PFSK-1 (cell line): Measurements from ENCODE around the gene RASAL2.

Experiments used
- POLR2AphosphoS5 ChIP-seq: IDR thresholded peaks from 2 replicates; pipeline ENCODE4 v1.6.1; 2012; ENCODE audit warnings: low read depth, mild to moderate bottlenecking, control low read depth, low read length, moderate library complexity
- REST ChIP-seq, 2 experiments: IDR thresholded peaks; 2 replicates each; pipeline versions ENCODE4 v1.6.1 to v1.8.0; 2011 to 2012; ENCODE audit warnings: low read depth in 2 of 2, low read length in 2 of 2, control low read depth in 1 of 2, inconsistent platforms in 1 of 2, mild to moderate bottlenecking in 1 of 2, moderate library complexity in 1 of 2; ENCODE audit not compliant: insufficient read depth in 1 of 2
- SIN3A ChIP-seq: IDR thresholded peaks from 2 replicates; pipeline ENCODE4 v1.6.1; 2012; ENCODE audit warnings: mild to moderate bottlenecking, low read length, moderate library complexity, borderline replicate concordance; ENCODE audit not compliant: insufficient read depth
- TAF1 ChIP-seq: IDR thresholded peaks from 2 replicates; pipeline ENCODE4 v1.6.1; 2012; ENCODE audit warnings: low read length, control low read depth, borderline replicate concordance; ENCODE audit not compliant: insufficient read depth

DNA sequence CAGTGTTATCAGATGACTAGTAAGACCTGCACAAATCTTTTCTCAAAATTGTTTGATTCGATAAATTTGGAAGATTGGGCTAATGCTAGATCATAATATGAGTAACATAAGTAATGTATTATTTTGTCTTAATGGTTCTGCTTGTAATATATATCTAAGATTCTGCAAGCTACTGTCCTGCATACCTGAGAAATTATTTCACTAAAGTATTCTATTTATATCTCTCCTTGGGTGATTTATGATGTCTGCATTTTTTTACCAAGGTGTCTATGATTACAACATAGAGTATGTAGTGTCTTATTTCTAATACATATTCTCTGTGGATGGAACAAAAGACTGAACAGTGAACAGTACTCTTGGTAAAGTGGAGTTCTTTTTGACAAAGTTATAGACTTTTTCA lies 236.2 kb downstream of the RASAL2 start:
- TF ChIP-seq TAF1 (no peak), REST (IDR thresholded peaks at IDR 0.05; ENCODE audit: insufficient read depth in 1 of 2, low read depth in 2 of 2, low read length in 2 of 2) (no peak), POLR2AphosphoS5 (no peak), SIN3A (no peak)
